DND-41 (cell line): ENCODE measurements around the gene PPP6R1.

Experiments
- CTCF ChIP-seq: IDR thresholded peaks from 2 replicates; pipeline ENCODE4 v1.5.1; 2012; ENCODE audit warnings: borderline replicate concordance, low read length, moderate library complexity, mild to moderate bottlenecking; ENCODE audit not compliant: poor library complexity, severe bottlenecking; ENCODE audit errors: extremely low read depth
- EZH2 ChIP-seq: IDR thresholded peaks from 3 replicates; pipeline ENCODE4 v1.6.1; 2012; ENCODE audit warnings: borderline replicate concordance, low read depth, mild to moderate bottlenecking, moderate library complexity, low read length, inconsistent platforms; ENCODE audit not compliant: severe bottlenecking

GRCh38 chr19:55301459-55302317 is 42.9 kb upstream of the PPP6R1 start:
- peak; percentile 98 for TF ChIP-seq CTCF
- TF ChIP-seq EZH2, result no peak
